GM18867 (cell line): ENCODE results near the gene AHCYL2.
"Not testable (repeated sequence)": the region's sequence is repeated elsewhere in the genome, so short reads cannot be mapped to it uniquely, and the experiment has no call there.

ENCODE experiments used
- ATAC-seq: cut with Tn5 transposase; IDR thresholded peaks from one replicate; pipeline ENCODE4 v1.9.1; 2021; ENCODE audit warnings: mild to moderate bottlenecking, moderate library complexity; ENCODE audit not compliant: unreplicated experiment

AHCYL2 gene

GRCh38 chr7:129240119-129240820 lies 15.4 kb downstream of the AHCYL2 start:
- no peak for ATAC-seq

GRCh38 chr7:129244220-129244619 lies 19.4 kb downstream of the AHCYL2 start:
- ATAC-seq = no peak

- ATAC-seq = no peak
Observed at GRCh38 chr7:129245533-129245932, 20.7 kb downstream of the AHCYL2 start.

- ATAC-seq = no peak
Observed at GRCh38 chr7:129247087-129247486, 22.3 kb downstream of the AHCYL2 start.

GRCh38 chr7:129252128-129252527 lies 27.3 kb downstream of the AHCYL2 start:
- ATAC-seq = no peak

GRCh38 chr7:129252603-129253002 lies 27.8 kb downstream of the AHCYL2 start:
- not testable (repeated sequence) for ATAC-seq

- ATAC-seq = no peak
Observed at GRCh38 chr7:129255800-129256199, 31.0 kb downstream of the AHCYL2 start.

- no peak for ATAC-seq
Observed at GRCh38 chr7:129256221-129256620, 31.4 kb downstream of the AHCYL2 start.

- ATAC-seq = no peak
Observed at GRCh38 chr7:129257168-129257567, 32.3 kb downstream of the AHCYL2 start.

- no peak for ATAC-seq
Observed at GRCh38 chr7:129258649-129259389, 34.0 kb downstream of the AHCYL2 start.

GRCh38 chr7:129262324-129262723 lies 37.5 kb downstream of the AHCYL2 start:
- no peak for ATAC-seq

GRCh38 chr7:129263168-129263567 lies 38.3 kb downstream of the AHCYL2 start:
- no peak for ATAC-seq

- no peak for ATAC-seq
Observed at GRCh38 chr7:129264534-129264933, 39.7 kb downstream of the AHCYL2 start.

- no peak for ATAC-seq
Observed at GRCh38 chr7:129265328-129265727, 40.5 kb downstream of the AHCYL2 start.

- no peak for ATAC-seq
Observed at GRCh38 chr7:129266181-129266580, 41.4 kb downstream of the AHCYL2 start.

GRCh38 chr7:129270077-129270476 lies 45.2 kb downstream of the AHCYL2 start:
- ATAC-seq = no peak

- peak; percentile 61 for ATAC-seq
Observed at GRCh38 chr7:129271500-129272355, 46.9 kb downstream of the AHCYL2 start.

GRCh38 chr7:129273936-129274335 lies 49.1 kb downstream of the AHCYL2 start:
- no peak for ATAC-seq

- no peak for ATAC-seq
Observed at GRCh38 chr7:129277629-129278028, 52.8 kb downstream of the AHCYL2 start.

GRCh38 chr7:129278688-129279087 lies 53.9 kb downstream of the AHCYL2 start:
- ATAC-seq = no peak

- no peak for ATAC-seq
Observed at GRCh38 chr7:129279757-129280156, 54.9 kb downstream of the AHCYL2 start.
